Epithelial cell of esophagus (primary cell): Measurements from ENCODE around the gene PTPN3.

Source experiments
- DNase-seq: peaks from one replicate; pipeline ENCODE4 v3.0.0; 2010; ENCODE audit warnings: low read depth
- H3K4me3 ChIP-seq: 2 replicates; pipeline ENCODE4 v1.5.1; 2011; ENCODE audit warnings: mild to moderate bottlenecking, low read length, control low read depth
- CTCF ChIP-seq: IDR thresholded peaks from 2 replicates; pipeline ENCODE4 v1.5.1; 2011; ENCODE audit warnings: low read depth, mild to moderate bottlenecking, low read length, control low read depth, inconsistent platforms; ENCODE audit not compliant: insufficient read depth; ENCODE audit errors: missing control alignments

Gene PTPN3

GRCh38 chr9:109496841-109497225 lies 1.3 kb downstream of the PTPN3 start:
- H3K4me3 ChIP-seq, result peak overlapping the region; percentile 60
- TF ChIP-seq CTCF, result no peak
- no peak for DNase-seq

DNA sequence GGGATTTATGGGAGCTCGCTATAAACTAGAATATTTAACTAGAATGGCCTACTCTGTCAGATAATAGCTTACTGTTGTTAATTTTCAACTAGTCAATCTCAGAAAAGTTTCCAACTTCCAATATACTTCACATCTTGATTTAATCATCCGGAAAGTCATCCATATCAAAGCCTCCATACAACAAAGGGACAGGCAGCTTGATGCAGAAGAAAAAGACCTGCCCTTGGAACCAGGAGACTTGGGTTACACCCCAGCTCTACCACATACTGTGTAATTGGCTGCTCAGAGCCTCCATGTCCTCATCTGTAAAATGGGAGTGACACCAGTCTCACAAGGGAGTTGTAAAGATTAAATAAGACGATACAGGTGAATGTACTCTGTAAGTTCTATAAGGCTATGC lies 1.9 kb downstream of the PTPN3 start:
- no peak overlapping the region for H3K4me3 ChIP-seq
- TF ChIP-seq CTCF, result no peak
- DNase-seq, result no peak

DNA sequence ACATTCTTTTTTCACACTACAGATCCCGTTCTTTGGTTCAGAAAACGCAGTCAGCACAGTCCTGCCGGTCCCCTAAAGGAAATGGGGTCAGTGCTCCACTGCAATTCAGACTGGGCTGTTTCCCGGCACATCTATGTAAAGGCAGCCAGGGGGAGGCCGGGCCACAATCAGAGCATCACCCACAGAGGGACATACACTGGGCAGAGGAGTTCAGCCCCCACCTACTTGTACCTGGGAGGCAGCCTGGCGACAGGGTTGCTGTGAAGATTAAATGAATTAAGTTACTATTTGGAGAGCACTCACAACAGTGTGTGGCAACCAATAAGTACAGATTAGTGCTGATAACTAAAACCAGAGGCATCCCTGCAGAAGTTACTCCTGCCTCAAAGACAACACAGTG lies 4.5 kb downstream of the PTPN3 start:
- DNase-seq, result no peak
- no peak overlapping the region for H3K4me3 ChIP-seq
- TF ChIP-seq CTCF, result no peak

DNA sequence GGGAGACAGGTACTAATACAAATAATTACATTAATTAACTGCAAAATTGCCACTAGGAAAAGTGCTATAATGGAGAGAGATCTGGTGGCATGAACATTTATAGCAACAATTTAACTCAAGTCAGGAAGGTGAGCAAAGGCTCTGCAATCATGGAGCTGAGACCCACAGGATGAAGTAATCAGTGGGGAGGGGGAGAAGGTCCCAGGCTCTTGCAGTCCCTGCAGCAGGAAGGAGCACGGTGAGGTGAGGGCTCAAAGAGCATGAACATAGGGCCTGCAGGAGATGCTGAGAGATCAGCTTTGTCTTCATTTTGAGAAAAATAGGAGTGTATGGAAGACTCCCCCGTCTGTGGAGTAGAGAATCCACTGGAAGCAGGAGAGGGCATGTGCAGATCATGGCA lies 6.5 kb downstream of the PTPN3 start:
- TF ChIP-seq CTCF, result no peak
- H3K4me3 ChIP-seq, result no peak overlapping the region

DNA sequence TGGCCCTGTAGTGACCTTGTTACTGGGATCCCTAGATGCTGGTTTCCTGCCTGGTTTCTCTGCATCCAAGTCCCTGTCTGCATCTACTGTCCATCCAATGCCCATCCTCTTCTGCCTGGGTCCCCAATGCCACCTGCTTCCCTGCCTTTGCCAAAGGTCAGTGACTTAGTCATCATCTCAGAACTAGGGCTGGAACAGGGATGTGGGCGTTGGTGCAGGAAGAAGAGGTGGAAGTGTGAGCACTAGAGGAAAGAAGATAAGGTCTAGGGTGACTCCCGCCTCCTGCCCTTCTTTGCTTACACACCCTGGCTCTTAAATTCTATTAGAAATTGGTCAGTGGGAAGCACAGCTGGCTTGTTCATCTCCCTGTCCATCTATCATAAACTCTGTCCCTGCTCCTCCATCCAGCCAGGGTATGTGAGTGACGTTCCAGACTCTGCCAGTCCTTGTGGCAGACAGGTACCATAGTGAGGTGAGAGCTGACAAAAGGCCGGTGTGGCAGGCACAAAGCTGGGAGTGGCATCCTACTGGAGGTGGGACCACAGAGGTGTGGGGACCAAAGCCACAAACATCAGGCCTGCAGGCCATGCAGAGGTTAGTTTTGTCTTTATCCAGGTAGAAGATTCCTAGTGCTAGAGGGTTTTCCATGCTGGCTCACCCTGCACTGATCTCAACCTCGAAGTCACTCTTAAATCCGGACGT lies 9.2 kb downstream of the PTPN3 start:
- no peak for TF ChIP-seq CTCF
- DNase-seq, result no peak
- H3K4me3 ChIP-seq, result no peak overlapping the region

More for the DNA sequence above, 6.5 kb downstream of the PTPN3 start:
- no peak for DNase-seq

DNA sequence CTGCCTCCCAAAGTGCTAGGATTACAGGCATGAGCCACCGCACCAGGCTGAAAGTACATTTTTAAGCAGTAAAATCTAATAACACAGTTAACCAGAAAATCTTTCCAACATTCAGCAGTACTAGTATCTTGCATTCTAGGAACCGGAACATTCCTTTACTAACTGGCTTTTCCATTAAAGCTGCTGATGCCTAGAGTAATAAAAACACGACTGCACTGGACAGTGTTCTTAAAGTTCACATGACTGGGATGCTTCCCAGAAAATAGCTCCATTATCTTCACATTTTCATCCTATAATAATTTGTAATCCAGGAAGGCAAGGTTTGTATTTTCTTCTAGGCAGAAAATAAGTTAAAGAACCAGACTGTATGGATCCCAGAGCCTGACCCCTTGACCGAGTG lies 9.8 kb downstream of the PTPN3 start:
- no peak for TF ChIP-seq CTCF
- no peak overlapping the region for H3K4me3 ChIP-seq
- no peak for DNase-seq

DNA sequence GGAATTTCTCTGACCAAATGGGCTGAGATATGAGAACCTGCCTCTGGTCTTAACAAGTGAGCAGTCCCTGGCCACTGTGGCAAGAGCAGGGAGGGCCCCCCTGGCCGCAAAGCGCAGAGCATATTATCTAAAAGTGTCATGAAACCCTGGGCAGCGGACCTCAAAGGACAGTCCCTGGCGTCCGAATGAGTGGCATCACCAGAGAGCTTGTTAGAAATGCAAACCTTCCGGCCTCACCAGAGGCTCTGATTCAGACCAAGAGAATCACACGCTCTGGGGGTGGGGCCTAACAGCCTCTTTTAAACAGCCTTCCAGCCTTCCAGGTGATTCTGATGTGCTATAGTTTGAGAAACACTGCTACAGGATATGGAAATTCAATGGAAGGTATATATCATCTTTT lies 10.9 kb downstream of the PTPN3 start:
- no peak for TF ChIP-seq CTCF
- peak; percentile 46 for DNase-seq
- no peak overlapping the region for H3K4me3 ChIP-seq
